Tibial nerve (tissue), 4 donors: ENCODE results near the gene ASIC4.

Experiments
- EP300 ChIP-seq, 2 donors: sonication (generic); formaldehyde crosslinking; IDR thresholded peaks; one replicate each; pipeline ENCODE4 v1.6.1; 2017; ENCODE audit warnings: antibody characterized with exemption in 2 of 2, mild to moderate bottlenecking in 1 of 2
- TF ChIP-seq, protein P1 (sequence below), 5 experiments: fragments of 200-600 bp in 3 of 5; fragments of 450-650 bp in 2 of 5; sonication (generic) in 3 of 5; IDR thresholded peaks; one replicate each; pipeline ENCODE4 v1.5.1; 2016 to 2019; ENCODE audit warnings: antibody characterized with exemption in 5 of 5, mild to moderate bottlenecking in 3 of 5, moderate library complexity in 2 of 5

DNA sequence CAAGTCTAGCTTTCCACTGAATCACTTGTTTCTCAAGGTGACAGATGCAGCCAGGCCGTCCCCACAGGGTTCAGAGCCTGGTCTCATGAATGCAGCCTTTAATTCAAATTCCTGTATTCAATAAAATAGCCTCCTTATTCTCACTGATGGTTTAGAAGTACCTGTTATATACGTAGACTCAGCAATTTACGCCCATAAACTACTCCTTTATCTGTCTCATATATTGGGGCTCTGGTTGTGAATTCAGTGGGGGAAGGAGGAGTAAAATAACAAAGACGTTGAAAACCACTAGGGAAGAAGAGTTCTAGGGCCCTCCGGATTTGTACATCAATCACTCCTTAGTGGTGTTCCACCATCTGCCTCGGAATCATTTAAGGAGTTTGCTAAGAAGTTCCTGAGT, 55.4 kb downstream of the ASIC4 start:
- no peak for TF ChIP-seq EP300 (IDR thresholded peaks at IDR 0.05)
- TF ChIP-seq, protein P1, sequence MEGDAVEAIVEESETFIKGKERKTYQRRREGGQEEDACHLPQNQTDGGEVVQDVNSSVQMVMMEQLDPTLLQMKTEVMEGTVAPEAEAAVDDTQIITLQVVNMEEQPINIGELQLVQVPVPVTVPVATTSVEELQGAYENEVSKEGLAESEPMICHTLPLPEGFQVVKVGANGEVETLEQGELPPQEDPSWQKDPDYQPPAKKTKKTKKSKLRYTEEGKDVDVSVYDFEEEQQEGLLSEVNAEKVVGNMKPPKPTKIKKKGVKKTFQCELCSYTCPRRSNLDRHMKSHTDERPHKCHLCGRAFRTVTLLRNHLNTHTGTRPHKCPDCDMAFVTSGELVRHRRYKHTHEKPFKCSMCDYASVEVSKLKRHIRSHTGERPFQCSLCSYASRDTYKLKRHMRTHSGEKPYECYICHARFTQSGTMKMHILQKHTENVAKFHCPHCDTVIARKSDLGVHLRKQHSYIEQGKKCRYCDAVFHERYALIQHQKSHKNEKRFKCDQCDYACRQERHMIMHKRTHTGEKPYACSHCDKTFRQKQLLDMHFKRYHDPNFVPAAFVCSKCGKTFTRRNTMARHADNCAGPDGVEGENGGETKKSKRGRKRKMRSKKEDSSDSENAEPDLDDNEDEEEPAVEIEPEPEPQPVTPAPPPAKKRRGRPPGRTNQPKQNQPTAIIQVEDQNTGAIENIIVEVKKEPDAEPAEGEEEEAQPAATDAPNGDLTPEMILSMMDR (IDR thresholded peaks at IDR 0.05): no peak
